Neuronal stem cell (in vitro differentiated cells): ENCODE results near the gene AAMP.
A peak's percentile ranks its signal among the peaks of the same experiment; 100 is the strongest.

Experiments used
- DNase-seq: peaks from one replicate; pipeline ENCODE4 v3.0.0-alpha.2; 2013; ENCODE audit warnings: low spot score
- H2AFZ ChIP-seq: one replicate; pipeline ENCODE4 v1.6.1; 2013; ENCODE audit warnings: mild to moderate bottlenecking, low read length, inconsistent platforms
- H2AK5ac ChIP-seq: 2 replicates; pipeline ENCODE4 v1.6.1; 2013; ENCODE audit warnings: low read depth, mild to moderate bottlenecking, inconsistent platforms, low read length, moderate library complexity, mixed read lengths
- H2BK120ac ChIP-seq: 2 replicates; pipeline ENCODE4 v1.6.1; 2013; ENCODE audit warnings: low read depth, mild to moderate bottlenecking, inconsistent platforms, low read length, moderate library complexity, mixed read lengths
- H2BK12ac ChIP-seq: one replicate; pipeline ENCODE4 v1.6.1; 2013; ENCODE audit warnings: low read length, inconsistent platforms
- H2BK15ac ChIP-seq: 2 replicates; pipeline ENCODE4 v1.6.1; 2013; ENCODE audit warnings: mild to moderate bottlenecking, low read length, inconsistent platforms, mixed read lengths
- H2BK5ac ChIP-seq: one replicate; pipeline ENCODE4 v1.6.1; 2013; ENCODE audit warnings: inconsistent platforms, mild to moderate bottlenecking, low read length, moderate library complexity
- H3K14ac ChIP-seq: one replicate; pipeline ENCODE4 v1.6.1; 2013; ENCODE audit warnings: low read length, inconsistent platforms
- H3K18ac ChIP-seq: 2 replicates; pipeline ENCODE4 v1.6.1; 2013; ENCODE audit warnings: low read length, inconsistent platforms
- H3K23ac ChIP-seq: 2 replicates; pipeline ENCODE4 v1.6.1; 2013; ENCODE audit warnings: low read depth, mild to moderate bottlenecking, mixed read lengths, low read length, inconsistent platforms; ENCODE audit not compliant: poor library complexity
- H3K27ac ChIP-seq: replicated peaks from 3 replicates; pipeline ENCODE4 v1.5.1; 2013; ENCODE audit warnings: low read length, inconsistent platforms
- H3K27me3 ChIP-seq, 3 experiments: 2 replicates each; pipeline ENCODE4 v1.6.1; 2013; ENCODE audit warnings: low read length in 3 of 3, mild to moderate bottlenecking in 2 of 3, inconsistent platforms in 1 of 3, low read depth in 1 of 3, mixed read lengths in 1 of 3, moderate library complexity in 1 of 3; ENCODE audit not compliant: control insufficient read depth in 3 of 3, insufficient read depth in 3 of 3
- H3K36me3 ChIP-seq, 2 donors: replicated peaks in 1 of 2; 2 replicates each; pipeline ENCODE4 v1.6.1; 2013; ENCODE audit warnings: low read length in 2 of 2; ENCODE audit not compliant: control insufficient read depth in 2 of 2, insufficient read depth in 2 of 2
- H3K4ac ChIP-seq: 2 replicates; pipeline ENCODE4 v1.6.1; 2013; ENCODE audit warnings: inconsistent platforms, mild to moderate bottlenecking, low read length, moderate library complexity
- H3K4me1 ChIP-seq, 2 donors: 1 replicate in 1 of 2; 2 replicates in 1 of 2; pipeline ENCODE4 v1.6.1; 2013; ENCODE audit warnings: low read length in 2 of 2, low read depth in 1 of 2; ENCODE audit not compliant: control insufficient read depth in 2 of 2, insufficient read depth in 1 of 2
- H3K4me2 ChIP-seq: one replicate; pipeline ENCODE4 v1.6.1; 2013; ENCODE audit warnings: mild to moderate bottlenecking, low read length, inconsistent platforms; ENCODE audit not compliant: insufficient read depth, poor library complexity, severe bottlenecking
- H3K4me3 ChIP-seq, 2 donors: 2 replicates each; pipeline ENCODE4 v1.5.1; 2013; ENCODE audit warnings: low read length in 2 of 2, mild to moderate bottlenecking in 2 of 2, inconsistent platforms in 1 of 2, moderate library complexity in 1 of 2
- H3K79me1 ChIP-seq: one replicate; pipeline ENCODE4 v1.6.1; 2013; ENCODE audit warnings: low read depth, mild to moderate bottlenecking, inconsistent platforms, low read length, moderate library complexity
- H3K9ac ChIP-seq: one replicate; pipeline ENCODE4 v1.6.1; 2013; ENCODE audit warnings: mild to moderate bottlenecking, low read depth, low read length, inconsistent platforms; ENCODE audit not compliant: poor library complexity
- H3K9me3 ChIP-seq, 2 donors: replicated peaks in 1 of 2; 2 replicates each; pipeline versions ENCODE3 to v1.6.1; 2013; ENCODE audit warnings: low read length in 2 of 2, mild to moderate bottlenecking in 2 of 2, inconsistent platforms in 1 of 2, low read depth in 1 of 2, mixed read lengths in 1 of 2, moderate library complexity in 1 of 2; ENCODE audit not compliant: control insufficient read depth in 2 of 2, insufficient read depth in 1 of 2
- H4K8ac ChIP-seq: one replicate; pipeline ENCODE4 v1.6.1; 2013; ENCODE audit warnings: low read depth, mild to moderate bottlenecking, inconsistent platforms, low read length, moderate library complexity
- H4K91ac ChIP-seq: one replicate; pipeline ENCODE4 v1.6.1; 2013; ENCODE audit warnings: low read length, low read depth, mild to moderate bottlenecking, inconsistent platforms; ENCODE audit not compliant: poor library complexity
- WGBS, 2 donors: extraction: QIAGEN DNeasy Blood & Tissue Kit; methylation state at CpG; one replicate each; pipeline ENCODE4 v1.1.7; 2013; ENCODE audit warnings: missing lambda C conversion rate in 2 of 2, mixed read lengths in 1 of 2; ENCODE audit not compliant: insufficient read length in 2 of 2, insufficient replicate concordance in 1 of 2; ENCODE audit errors: extremely low coverage in 2 of 2; 5-methylcytosine and 5-hydroxymethylcytosine counted together

The AAMP gene

DNA sequence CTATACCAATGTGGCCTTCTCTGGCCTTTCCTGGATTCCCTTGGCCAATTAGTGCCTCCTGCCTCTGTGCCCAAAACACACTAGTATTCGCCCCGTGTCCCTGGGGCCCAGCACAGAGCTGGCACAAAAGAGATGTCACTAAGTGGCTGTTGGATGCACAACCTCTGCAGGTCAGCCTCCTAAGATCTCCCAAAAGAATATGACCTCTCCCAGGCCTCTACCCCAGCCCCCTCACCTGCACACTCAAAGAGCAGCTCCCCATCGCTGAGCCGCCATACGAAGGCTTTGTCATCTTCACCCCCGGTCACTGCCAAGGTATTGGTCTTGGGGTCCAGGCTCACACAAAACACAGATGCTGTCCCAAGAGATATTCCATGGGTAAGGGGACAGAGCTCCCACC, 2.7 kb downstream of the AAMP start:
- no peak overlapping the region for H3K23ac ChIP-seq
- H3K9me3 ChIP-seq: no peaks in the 10 kb centered on the region
- no peak overlapping the region for H2AK5ac ChIP-seq
- H4K8ac ChIP-seq: no peak overlapping the region
- no peak overlapping the region for H2AFZ ChIP-seq
- H3K27ac ChIP-seq: no peak overlapping the region
- H2BK5ac ChIP-seq: no peak overlapping the region
- H3K4me1 ChIP-seq: peaks cover 8 to 10% of the 10 kb centered on the region in 2 donors
- no CpG with 5 or more reads among the region's 6 CpGs for WGBS, 2 donors
- H3K36me3 ChIP-seq: peaks cover 33 to 51% of the 10 kb centered on the region in 2 donors
- H3K18ac ChIP-seq: no peak overlapping the region
- H3K4ac ChIP-seq: no peak overlapping the region
- no peak overlapping the region for H3K14ac ChIP-seq
- H2BK120ac ChIP-seq: no peak overlapping the region
- peaks cover 7% of the 10 kb centered on the region for H3K79me1 ChIP-seq
- H3K9ac ChIP-seq: no peak overlapping the region
- no peak overlapping the region for H2BK12ac ChIP-seq
- H2BK15ac ChIP-seq: no peak overlapping the region
- no peak overlapping the region for H3K4me3 ChIP-seq
- H3K4me2 ChIP-seq: no peak overlapping the region
- no peak overlapping the region for H4K91ac ChIP-seq
- H3K27me3 ChIP-seq: no peaks in the 10 kb centered on the region
- DNase-seq: no peak

DNA sequence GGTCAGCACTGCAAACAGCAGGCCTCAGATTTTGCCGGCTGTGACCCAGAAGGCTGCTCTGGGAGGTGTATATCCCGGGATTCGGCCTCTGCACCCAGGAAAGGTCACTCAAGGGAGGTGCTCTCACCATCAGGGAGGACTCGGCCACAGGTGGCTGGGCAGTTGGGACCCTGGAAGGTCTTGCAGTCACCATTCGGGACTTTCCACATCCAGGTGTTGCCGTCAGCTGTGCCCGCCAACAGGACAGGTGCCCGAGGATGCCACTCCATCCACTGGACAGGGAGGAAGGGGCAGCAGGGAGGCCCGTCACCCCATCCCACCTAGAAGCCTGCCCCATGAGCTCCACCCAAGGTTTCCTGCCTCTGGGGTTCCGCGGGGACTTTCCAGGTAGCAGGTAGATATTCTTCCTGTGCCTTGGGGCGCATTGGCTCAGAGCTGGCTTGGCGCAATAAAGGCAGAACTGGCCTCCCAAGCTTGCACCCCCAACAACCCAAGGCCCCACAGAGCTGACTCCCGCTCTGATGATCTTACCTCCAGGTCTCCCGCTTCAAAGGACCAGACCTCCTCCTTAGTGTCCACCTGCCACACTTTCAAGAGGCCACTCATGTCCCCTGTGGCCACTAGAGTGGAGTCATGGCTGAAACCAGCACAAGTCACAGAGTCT, 3.5 kb downstream of the AAMP start:
- no peak overlapping the region for H2AFZ ChIP-seq
- H2BK5ac ChIP-seq: no peak overlapping the region
- H3K9ac ChIP-seq: no peak overlapping the region
- no peak overlapping the region for H2BK15ac ChIP-seq
- H3K9me3 ChIP-seq: peaks cover 0 to 2% of the 10 kb centered on the region in 2 donors
- no peak for DNase-seq
- no peak overlapping the region for H4K8ac ChIP-seq
- H3K36me3 ChIP-seq: peaks cover 30 to 51% of the 10 kb centered on the region in 2 donors
- no peak overlapping the region for H3K4ac ChIP-seq
- no peak overlapping the region for H3K14ac ChIP-seq
- H3K18ac ChIP-seq: no peak overlapping the region
- no peak overlapping the region for H2AK5ac ChIP-seq
- H2BK12ac ChIP-seq: no peak overlapping the region
- no peak overlapping the region for H3K27ac ChIP-seq
- no peak overlapping the region for H4K91ac ChIP-seq
- H3K27me3 ChIP-seq: peaks cover 0 to 2% (median 0%) of the 10 kb centered on the region in 3 experiments
- peaks cover 7% of the 10 kb centered on the region for H3K79me1 ChIP-seq
- WGBS, 2 donors: no CpG with 5 or more reads among the region's 15 CpGs
- H3K4me2 ChIP-seq: no peak overlapping the region
- no peak overlapping the region for H2BK120ac ChIP-seq
- no peak overlapping the region for H3K23ac ChIP-seq
- no peak overlapping the region for H3K4me3 ChIP-seq
- peaks cover 15 to 16% of the 10 kb centered on the region in 2 donors for H3K4me1 ChIP-seq

GRCh38 chr2:218265626-218266025, 4.3 kb downstream of the AAMP start:
- Histone ChIP-seq H3K23ac (no peak overlapping the region), H3K36me3 (peaks cover 30 to 51% of the 10 kb centered on the region in 2 donors), H3K4ac (no peak overlapping the region), H3K9ac (no peak overlapping the region), H4K91ac (no peak overlapping the region), H3K27me3 (peaks cover 0 to 2% (median 0%) of the 10 kb centered on the region in 3 experiments), H2BK120ac (no peak overlapping the region), H2AK5ac (no peak overlapping the region), H3K9me3 (peaks cover 0 to 2% of the 10 kb centered on the region in 2 donors), H2AFZ (no peak overlapping the region), H3K79me1 (peaks cover 7% of the 10 kb centered on the region), H2BK5ac (no peak overlapping the region), H2BK12ac (no peak overlapping the region), H3K18ac (no peak overlapping the region), H3K4me1 (peaks cover 15 to 19% of the 10 kb centered on the region in 2 donors), H2BK15ac (no peak overlapping the region), H3K14ac (no peak overlapping the region), H3K4me3 (no peak overlapping the region), H3K4me2 (no peak overlapping the region), H4K8ac (no peak overlapping the region), H3K27ac (no peak overlapping the region)
- DNase-seq: no peak
- WGBS, 2 donors: no CpG with 5 or more reads among the region's 8 CpGs

GRCh38 chr2:218264773-218265561, 5.0 kb downstream of the AAMP start:
- peaks cover 30 to 51% of the 10 kb centered on the region in 2 donors for H3K36me3 ChIP-seq
- peak overlapping the region; percentile 66 for H3K9ac ChIP-seq
- H2BK120ac ChIP-seq: no peak overlapping the region
- H3K27ac ChIP-seq: no peak overlapping the region
- no peak overlapping the region for H3K14ac ChIP-seq
- no peak for DNase-seq
- peak overlapping the region; percentile 49 for H2BK5ac ChIP-seq
- no peak overlapping the region for H2BK12ac ChIP-seq
- peaks cover 0 to 2% (median 0%) of the 10 kb centered on the region in 3 experiments for H3K27me3 ChIP-seq
- H3K4ac ChIP-seq: no peak overlapping the region
- H3K9me3 ChIP-seq: peaks cover 0 to 2% of the 10 kb centered on the region in 2 donors
- no peak overlapping the region for H3K18ac ChIP-seq
- no peak overlapping the region for H3K4me3 ChIP-seq
- H2AFZ ChIP-seq: no peak overlapping the region
- H4K8ac ChIP-seq: no peak overlapping the region
- no peak overlapping the region for H3K23ac ChIP-seq
- no peak overlapping the region for H2AK5ac ChIP-seq
- no peak overlapping the region for H3K4me2 ChIP-seq
- H3K4me1 ChIP-seq: peaks cover 18 to 24% of the 10 kb centered on the region in 2 donors
- WGBS, 2 donors: no CpG with 5 or more reads among the region's 22 CpGs
- H4K91ac ChIP-seq: no peak overlapping the region
- peaks cover 7% of the 10 kb centered on the region for H3K79me1 ChIP-seq
- H2BK15ac ChIP-seq: no peak overlapping the region
